ENCODE results near the gene PDE3A.

The PDE3A gene

GRCh38 chr12:20420557-20420956, 52.2 kb downstream of the PDE3A start:
- in situ Hi-C loops (cut with MboI; ENCODE audit: low sequenced_read_pairs) = no loop called here

- in situ Hi-C loops (cut with MboI; ENCODE audit: low sequenced_read_pairs) = no loop called here
These were observed 53.1 kb downstream of the PDE3A start for GRCh38 chr12:20421421-20421820.

- in situ Hi-C loops (cut with MboI; ENCODE audit: low sequenced_read_pairs) = no loop called here
These were observed 55.2 kb downstream of the PDE3A start for GRCh38 chr12:20423557-20423956.

- in situ Hi-C loops (cut with MboI; ENCODE audit: low sequenced_read_pairs) = no loop called here
These were observed 56.5 kb downstream of the PDE3A start for GRCh38 chr12:20424841-20425240.

- in situ Hi-C loops (cut with MboI; ENCODE audit: low sequenced_read_pairs) = no loop called here
These were observed 57.9 kb downstream of the PDE3A start for GRCh38 chr12:20426191-20426590.

GRCh38 chr12:20426957-20427356, 58.6 kb downstream of the PDE3A start:
- in situ Hi-C loops (cut with MboI; ENCODE audit: low sequenced_read_pairs) = no loop called here

- in situ Hi-C loops (cut with MboI; ENCODE audit: low sequenced_read_pairs) = no loop called here
These were observed 61.5 kb downstream of the PDE3A start for GRCh38 chr12:20429852-20430251.

- in situ Hi-C loops (cut with MboI; ENCODE audit: low sequenced_read_pairs) = no loop called here
These were observed 64.0 kb downstream of the PDE3A start for GRCh38 chr12:20432290-20432689.

GRCh38 chr12:20434996-20435395, 66.7 kb downstream of the PDE3A start:
- in situ Hi-C loops (cut with MboI; ENCODE audit: low sequenced_read_pairs) = no loop called here

GRCh38 chr12:20436316-20436715, 68.0 kb downstream of the PDE3A start:
- in situ Hi-C loops (cut with MboI; ENCODE audit: low sequenced_read_pairs) = no loop called here

- in situ Hi-C loops (cut with MboI; ENCODE audit: low sequenced_read_pairs) = no loop called here
These were observed 70.0 kb downstream of the PDE3A start for GRCh38 chr12:20438299-20438779.

- in situ Hi-C loops (cut with MboI; ENCODE audit: low sequenced_read_pairs) = no loop called here
These were observed 71.3 kb downstream of the PDE3A start for GRCh38 chr12:20439626-20440025.

- in situ Hi-C loops (cut with MboI; ENCODE audit: low sequenced_read_pairs) = no loop called here
These were observed 72.1 kb downstream of the PDE3A start for GRCh38 chr12:20440408-20440807.

- in situ Hi-C loops (cut with MboI; ENCODE audit: low sequenced_read_pairs) = no loop called here
These were observed 74.0 kb downstream of the PDE3A start for GRCh38 chr12:20442322-20442721.

GRCh38 chr12:20443255-20443654, 74.9 kb downstream of the PDE3A start:
- in situ Hi-C loops (cut with MboI; ENCODE audit: low sequenced_read_pairs) = no loop called here

GRCh38 chr12:20443792-20444191, 75.5 kb downstream of the PDE3A start:
- in situ Hi-C loops (cut with MboI; ENCODE audit: low sequenced_read_pairs) = no loop called here

- in situ Hi-C loops (cut with MboI; ENCODE audit: low sequenced_read_pairs) = no loop called here
These were observed 76.3 kb downstream of the PDE3A start for GRCh38 chr12:20444595-20445170.

- in situ Hi-C loops (cut with MboI; ENCODE audit: low sequenced_read_pairs) = no loop called here
These were observed 77.3 kb downstream of the PDE3A start for GRCh38 chr12:20445687-20446086.

GRCh38 chr12:20446836-20447235, 78.5 kb downstream of the PDE3A start:
- in situ Hi-C loops (cut with MboI; ENCODE audit: low sequenced_read_pairs) = no loop called here

GRCh38 chr12:20448781-20449180, 80.4 kb downstream of the PDE3A start:
- in situ Hi-C loops (cut with MboI; ENCODE audit: low sequenced_read_pairs) = no loop called here

GRCh38 chr12:20450591-20451180, 82.3 kb downstream of the PDE3A start:
- in situ Hi-C loops (cut with MboI; ENCODE audit: low sequenced_read_pairs) = no loop called here

- in situ Hi-C loops (cut with MboI; ENCODE audit: low sequenced_read_pairs) = no loop called here
These were observed 83.4 kb downstream of the PDE3A start for GRCh38 chr12:20451761-20452160.

GRCh38 chr12:20452496-20453010, 84.2 kb downstream of the PDE3A start:
- in situ Hi-C loops (cut with MboI; ENCODE audit: low sequenced_read_pairs) = no loop called here

All from HL-60/S4 treated with phorbol 12-myristate 13-acetate at 8.2 ng/mL for 4 days and 3 days (cell line).